HepG2 (cell line): Measurements from ENCODE around the gene HSPA14. TPM values are rescaled to one million over a fixed set of nuclear protein-coding genes. Genes with fewer than 3 reads are reported as not detected.

Experiments used
- DNMT3B ChIP-seq: conservative IDR thresholded peaks from 2 replicates; pipeline ENCODE4 v1.6.1; 2016; ENCODE audit warnings: missing biosample characterization, control low read depth
- FLYWCH1 ChIP-seq: sonication (generic); formaldehyde crosslinking; IDR thresholded peaks from 2 replicates; pipeline ENCODE4 v1.8.1; 2023; ENCODE audit warnings: mild to moderate bottlenecking, missing genetic modification reagents
- FOSL1 ChIP-seq: sonication (generic); formaldehyde crosslinking; IDR thresholded peaks from 2 replicates; pipeline ENCODE4 v1.9.0; 2021; ENCODE audit warnings: missing genetic modification reagents, borderline replicate concordance
- GATAD1 ChIP-seq: IDR thresholded peaks from 2 replicates; pipeline ENCODE4 v1.6.1; 2016; ENCODE audit warnings: missing genetic modification reagents, missing compliant biosample characterization
- IRX3 ChIP-seq: sonication (generic); formaldehyde crosslinking; IDR thresholded peaks from 2 replicates; pipeline ENCODE4 v1.8.1; 2023; ENCODE audit warnings: mild to moderate bottlenecking, low read depth, missing genetic modification reagents, borderline replicate concordance
- KAT7 ChIP-seq: IDR thresholded peaks from 2 replicates; pipeline ENCODE4 v1.6.1; 2018; ENCODE audit warnings: borderline replicate concordance, missing compliant biosample characterization
- KDM2A ChIP-seq: sonication (generic); formaldehyde crosslinking; IDR thresholded peaks from 2 replicates; pipeline ENCODE4 v1.4.0; 2020; ENCODE audit warnings: low read depth, missing genetic modification reagents, borderline replicate concordance
- MEIS1 ChIP-seq: sonication (generic); formaldehyde crosslinking; IDR thresholded peaks from 2 replicates; pipeline ENCODE4 v1.9.0; 2021; ENCODE audit warnings: mild to moderate bottlenecking, missing genetic modification reagents, moderate library complexity, borderline replicate concordance
- NCOR1 ChIP-seq: fragments of 200-600 bp; sonication (generic); IDR thresholded peaks from 2 replicates; pipeline ENCODE4 v1.7.0; 2017; ENCODE audit warnings: antibody characterized with exemption, low read length, borderline replicate concordance
- NFE2L1 ChIP-seq: sonication (generic); formaldehyde crosslinking; IDR thresholded peaks from 2 replicates; pipeline ENCODE4 v1.4.0; 2020; ENCODE audit warnings: missing genetic modification reagents, mild to moderate bottlenecking, borderline replicate concordance
- NR2F2 ChIP-seq: IDR thresholded peaks from 2 replicates; pipeline ENCODE4 v1.6.1; 2012; ENCODE audit warnings: low read depth, inconsistent platforms, borderline replicate concordance
- RBM39 ChIP-seq: fragments of 200-400 bp; formaldehyde crosslinking; IDR thresholded peaks from one replicate; pipeline ENCODE4 v1.6.1; 2018; ENCODE audit warnings: antibody characterized with exemption, mild to moderate bottlenecking, low read depth, low read length; ENCODE audit not compliant: poor library complexity, severe bottlenecking
- ZMYM2 ChIP-seq: sonication (generic); formaldehyde crosslinking; IDR thresholded peaks from 2 replicates; pipeline ENCODE4 v1.8.0; 2022; ENCODE audit warnings: mild to moderate bottlenecking, missing genetic modification reagents
- ZNF101 ChIP-seq: sonication (generic); formaldehyde crosslinking; IDR thresholded peaks from 2 replicates; pipeline ENCODE4 v1.4.0; 2020; ENCODE audit warnings: mild to moderate bottlenecking, low read depth, missing genetic modification reagents, borderline replicate concordance
- ZNF207 ChIP-seq: fragments of 450-650 bp; IDR thresholded peaks from 2 replicates; pipeline ENCODE4 v1.6.1; 2016; ENCODE audit warnings: antibody characterized with exemption, borderline replicate concordance
- ZNF451 ChIP-seq: sonication (generic); formaldehyde crosslinking; IDR thresholded peaks from 2 replicates; pipeline ENCODE4 v1.5.0; 2020; ENCODE audit warnings: mild to moderate bottlenecking, missing genetic modification reagents
- ZNF563 ChIP-seq: sonication (generic); formaldehyde crosslinking; IDR thresholded peaks from 2 replicates; pipeline ENCODE4 v1.8.0; 2022; ENCODE audit warnings: mild to moderate bottlenecking, moderate library complexity, missing genetic modification reagents
- ZNF672 ChIP-seq: sonication (generic); formaldehyde crosslinking; IDR thresholded peaks from 2 replicates; pipeline ENCODE4 v1.8.1; 2022; ENCODE audit warnings: missing genetic modification reagents
- ZNF790 ChIP-seq: sonication (generic); formaldehyde crosslinking; IDR thresholded peaks from 2 replicates; pipeline ENCODE4 v1.8.0; 2022; ENCODE audit warnings: missing genetic modification reagents, mild to moderate bottlenecking, borderline replicate concordance
- ZNF850 ChIP-seq: sonication (generic); formaldehyde crosslinking; conservative IDR thresholded peaks from 2 replicates; pipeline ENCODE4 v1.9.0; 2021; ENCODE audit warnings: mild to moderate bottlenecking, missing genetic modification reagents
- ZNF879 ChIP-seq: sonication (generic); formaldehyde crosslinking; IDR thresholded peaks from 2 replicates; pipeline ENCODE4 v1.8.1; 2023; ENCODE audit warnings: missing genetic modification reagents
- polyA plus RNA-seq, 8 experiments: library from polyadenylated mRNA; depleted of rRNA in 3 of 8; stranded (reverse) in 7 of 8; unstranded in 1 of 8; fragments of >200 nt; fragmentation: Illumina TruSeq in 4 of 8; extraction: Trizol in 4 of 8; gene quantifications; 2 replicates each; pipeline versions ENCODE4 v1.2.1 to v1.2.3, GENCODE V29; 2011 to 2016; ENCODE audit warnings: low read depth in 4 of 8, missing spikeins in 1 of 8, mixed read lengths in 1 of 8; ENCODE audit not compliant: insufficient read depth in 1 of 8
- total RNA-seq, 5 experiments: library from RNA; depleted of rRNA; stranded (reverse); fragments of >200 nt; fragmentation: Illumina TruSeq; extraction: Trizol; gene quantifications; 2 replicates each; pipeline ENCODE4 v1.2.3, GENCODE V29; 2016; ENCODE audit warnings: low read depth in 1 of 5
- TF ChIP-seq, protein P1 (sequence below): sonication (generic); formaldehyde crosslinking; IDR thresholded peaks from 2 replicates; pipeline ENCODE4 v1.8.1; 2023; ENCODE audit warnings: missing genetic modification reagents, mild to moderate bottlenecking, borderline replicate concordance
- TF ChIP-seq, protein P2 (sequence below): sonication (generic); formaldehyde crosslinking; IDR thresholded peaks from 2 replicates; pipeline ENCODE4 v1.8.0; 2022; ENCODE audit warnings: missing genetic modification reagents, low read depth, mild to moderate bottlenecking, borderline replicate concordance
- TF ChIP-seq, protein P3 (sequence below): sonication (generic); formaldehyde crosslinking; IDR thresholded peaks from 2 replicates; pipeline ENCODE4 v1.5.0; 2020; ENCODE audit warnings: mild to moderate bottlenecking, missing genetic modification reagents, moderate library complexity
- TF ChIP-seq, protein P4 (sequence below): fragments of 450-650 bp; IDR thresholded peaks from 2 replicates; pipeline ENCODE4 v1.6.1; 2016
- TF ChIP-seq, protein P5 (sequence below): sonication (generic); formaldehyde crosslinking; IDR thresholded peaks from 2 replicates; pipeline ENCODE4 v1.5.0; 2020; ENCODE audit warnings: missing genetic modification reagents, mild to moderate bottlenecking, borderline replicate concordance

Gene HSPA14
- total and polyA plus RNA-seq, 2 of the 13 experiments (the other 11 are each of a cell fraction or from before 2014, with no cell fraction given), result 10.7 to 29.8 TPM

DNA sequence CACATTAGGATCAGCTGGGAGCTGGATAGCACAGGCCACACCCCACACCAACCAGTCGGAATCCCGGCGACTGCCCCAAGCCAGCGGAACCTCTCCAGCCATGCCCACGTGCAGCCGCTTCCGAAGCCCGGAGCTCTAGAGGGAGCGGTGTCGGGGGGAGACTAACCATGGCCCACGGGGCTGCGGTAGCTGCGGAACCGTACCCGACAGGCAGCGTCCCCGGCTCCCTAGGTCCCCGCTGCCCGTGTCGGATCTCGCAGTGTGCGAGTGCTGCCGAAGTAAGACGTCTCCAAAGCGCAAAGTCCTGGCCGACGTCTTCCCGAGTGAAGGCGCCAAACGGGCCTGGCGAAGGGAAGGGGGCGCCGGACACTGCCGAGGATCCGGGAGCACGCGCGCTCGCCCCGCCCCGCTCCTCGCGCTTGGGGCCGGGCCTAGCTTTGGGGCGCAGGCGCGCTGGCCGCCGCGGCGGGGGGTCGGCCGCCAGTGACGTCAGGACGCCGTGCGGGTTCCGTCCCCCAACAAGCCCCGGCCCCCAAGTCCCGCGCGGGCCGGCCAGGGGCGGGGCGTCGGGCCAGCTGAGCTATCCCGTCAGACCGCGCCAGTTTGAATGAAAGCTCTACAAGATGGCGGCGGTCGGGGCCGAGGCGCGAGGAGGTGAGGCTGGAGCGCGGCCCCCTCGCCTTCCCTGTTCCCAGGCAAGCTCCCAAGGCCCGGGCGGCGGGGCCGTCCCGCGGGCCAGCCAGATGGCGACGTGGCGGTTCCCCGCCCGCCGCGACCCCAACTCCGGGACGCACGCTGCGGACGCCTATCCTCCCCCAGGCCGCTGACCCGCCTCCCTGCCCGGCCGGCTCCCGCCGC lies 40.4 kb downstream of the HSPA14 start, which contains the start of gene SUV39H2 (continued):
- TF ChIP-seq FLYWCH1 (CRISPR knock-in tag) (no peak), RBM39 (peak; percentile 92), KAT7 (CRISPR knock-in tag) (no peak; the same call in 1 of the 2 replicates), MEIS1 (CRISPR knock-in tag) (peak; percentile 76), ZNF850 (CRISPR knock-in tag) (no peak), ZNF563 (CRISPR knock-in tag) (peak; percentile 88), NCOR1 (no peak), FOSL1 (CRISPR knock-in tag) (no peak), ZMYM2 (CRISPR knock-in tag) (no peak), ZNF672 (CRISPR knock-in tag) (no peak), KDM2A (CRISPR knock-in tag) (no peak; the same call in none of the 2 replicates), ZNF101 (CRISPR knock-in tag) (no peak), ZNF790 (CRISPR knock-in tag) (peak; percentile 33; the same call in 1 of the 2 replicates), NR2F2 (no peak), DNMT3B (peak; percentile 88; the same call in 1 of the 2 replicates), IRX3 (peak; percentile 68; the same call in 1 of the 2 replicates), ZNF207 (no peak), ZNF451 (CRISPR knock-in tag) (no peak; the same call in 1 of the 2 replicates), NFE2L1 (CRISPR knock-in tag) (no peak), ZNF879 (CRISPR knock-in tag) (no peak), GATAD1 (peak; percentile 78)
- TF ChIP-seq, protein P1, sequence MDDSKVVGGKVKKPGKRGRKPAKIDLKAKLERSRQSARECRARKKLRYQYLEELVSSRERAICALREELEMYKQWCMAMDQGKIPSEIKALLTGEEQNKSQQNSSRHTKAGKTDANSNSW (CRISPR knock-in tag), result 0 out of 2 replicates have a peak, but pooled peaks have one; percentile 27
- TF ChIP-seq, protein P2, sequence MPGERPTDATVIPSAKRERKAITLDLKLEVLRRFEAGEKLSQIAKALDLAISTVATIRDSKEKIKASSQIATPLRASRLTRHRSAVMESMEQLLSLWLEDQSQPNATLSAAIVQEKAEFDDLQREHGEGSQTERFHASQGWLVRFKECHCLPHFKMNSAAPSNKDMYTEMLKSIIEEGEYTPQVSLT, result no peak
- TF ChIP-seq, protein P3, sequence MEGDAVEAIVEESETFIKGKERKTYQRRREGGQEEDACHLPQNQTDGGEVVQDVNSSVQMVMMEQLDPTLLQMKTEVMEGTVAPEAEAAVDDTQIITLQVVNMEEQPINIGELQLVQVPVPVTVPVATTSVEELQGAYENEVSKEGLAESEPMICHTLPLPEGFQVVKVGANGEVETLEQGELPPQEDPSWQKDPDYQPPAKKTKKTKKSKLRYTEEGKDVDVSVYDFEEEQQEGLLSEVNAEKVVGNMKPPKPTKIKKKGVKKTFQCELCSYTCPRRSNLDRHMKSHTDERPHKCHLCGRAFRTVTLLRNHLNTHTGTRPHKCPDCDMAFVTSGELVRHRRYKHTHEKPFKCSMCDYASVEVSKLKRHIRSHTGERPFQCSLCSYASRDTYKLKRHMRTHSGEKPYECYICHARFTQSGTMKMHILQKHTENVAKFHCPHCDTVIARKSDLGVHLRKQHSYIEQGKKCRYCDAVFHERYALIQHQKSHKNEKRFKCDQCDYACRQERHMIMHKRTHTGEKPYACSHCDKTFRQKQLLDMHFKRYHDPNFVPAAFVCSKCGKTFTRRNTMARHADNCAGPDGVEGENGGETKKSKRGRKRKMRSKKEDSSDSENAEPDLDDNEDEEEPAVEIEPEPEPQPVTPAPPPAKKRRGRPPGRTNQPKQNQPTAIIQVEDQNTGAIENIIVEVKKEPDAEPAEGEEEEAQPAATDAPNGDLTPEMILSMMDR (CRISPR knock-in tag), result peak; percentile 53
- TF ChIP-seq, protein P4, sequence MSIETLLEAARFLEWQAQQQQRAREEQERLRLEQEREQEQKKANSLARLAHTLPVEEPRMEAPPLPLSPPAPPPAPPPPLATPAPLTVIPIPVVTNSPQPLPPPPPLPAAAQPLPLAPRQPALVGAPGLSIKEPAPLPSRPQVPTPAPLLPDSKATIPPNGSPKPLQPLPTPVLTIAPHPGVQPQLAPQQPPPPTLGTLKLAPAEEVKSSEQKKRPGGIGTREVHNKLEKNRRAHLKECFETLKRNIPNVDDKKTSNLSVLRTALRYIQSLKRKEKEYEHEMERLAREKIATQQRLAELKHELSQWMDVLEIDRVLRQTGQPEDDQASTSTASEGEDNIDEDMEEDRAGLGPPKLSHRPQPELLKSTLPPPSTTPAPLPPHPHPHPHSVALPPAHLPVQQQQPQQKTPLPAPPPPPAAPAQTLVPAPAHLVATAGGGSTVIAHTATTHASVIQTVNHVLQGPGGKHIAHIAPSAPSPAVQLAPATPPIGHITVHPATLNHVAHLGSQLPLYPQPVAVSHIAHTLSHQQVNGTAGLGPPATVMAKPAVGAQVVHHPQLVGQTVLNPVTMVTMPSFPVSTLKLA, result peak; percentile 59
- TF ChIP-seq, protein P5, sequence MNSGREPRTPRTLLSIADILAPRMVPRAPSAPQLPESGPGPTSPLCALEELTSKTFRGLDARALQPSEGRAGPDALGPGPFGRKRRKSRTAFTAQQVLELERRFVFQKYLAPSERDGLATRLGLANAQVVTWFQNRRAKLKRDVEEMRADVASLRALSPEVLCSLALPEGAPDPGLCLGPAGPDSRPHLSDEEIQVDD, result peak; percentile 76
